GM18526 (cell line): ENCODE measurements around the gene EFNA3.

Experiments used
- POLR2A ChIP-seq: IDR thresholded peaks from 3 replicates; pipeline ENCODE4 v1.6.1; 2011; ENCODE audit not compliant: insufficient read length; ENCODE audit errors: extremely low read depth

EFNA3 gene

DNA sequence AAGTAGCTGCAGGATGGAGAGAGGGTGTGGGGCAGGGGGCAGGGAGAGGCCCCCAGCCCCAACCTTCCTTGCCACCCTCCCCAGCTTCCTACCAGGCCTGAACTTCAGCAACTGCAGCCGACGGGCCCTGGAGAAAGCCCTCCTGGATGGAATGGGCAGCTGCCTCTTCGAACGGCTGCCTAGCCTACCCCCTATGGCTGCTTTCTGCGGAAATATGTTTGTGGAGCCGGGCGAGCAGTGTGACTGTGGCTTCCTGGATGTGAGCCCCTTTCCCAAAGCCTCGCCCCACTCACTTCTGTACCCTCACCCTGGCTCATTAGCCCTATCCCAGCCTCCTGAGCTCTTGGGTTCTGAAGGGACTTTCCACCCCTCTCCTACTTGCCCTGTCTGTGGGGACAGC is 21.5 kb upstream of the EFNA3 start:
- no peak for TF ChIP-seq POLR2A

DNA sequence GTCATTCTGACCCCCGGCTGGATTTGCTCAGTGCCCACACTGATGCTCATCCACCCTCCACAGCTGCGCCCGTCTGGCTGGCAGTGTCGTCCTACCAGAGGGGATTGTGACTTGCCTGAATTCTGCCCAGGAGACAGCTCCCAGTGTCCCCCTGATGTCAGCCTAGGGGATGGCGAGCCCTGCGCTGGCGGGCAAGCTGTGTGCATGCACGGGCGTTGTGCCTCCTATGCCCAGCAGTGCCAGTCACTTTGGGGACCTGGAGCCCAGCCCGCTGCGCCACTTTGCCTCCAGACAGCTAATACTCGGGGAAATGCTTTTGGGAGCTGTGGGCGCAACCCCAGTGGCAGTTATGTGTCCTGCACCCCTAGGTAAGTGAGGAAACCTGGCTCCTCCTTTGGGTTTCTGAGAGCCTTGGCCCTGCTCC is 20.8 kb upstream of the EFNA3 start:
- no peak for TF ChIP-seq POLR2A

DNA sequence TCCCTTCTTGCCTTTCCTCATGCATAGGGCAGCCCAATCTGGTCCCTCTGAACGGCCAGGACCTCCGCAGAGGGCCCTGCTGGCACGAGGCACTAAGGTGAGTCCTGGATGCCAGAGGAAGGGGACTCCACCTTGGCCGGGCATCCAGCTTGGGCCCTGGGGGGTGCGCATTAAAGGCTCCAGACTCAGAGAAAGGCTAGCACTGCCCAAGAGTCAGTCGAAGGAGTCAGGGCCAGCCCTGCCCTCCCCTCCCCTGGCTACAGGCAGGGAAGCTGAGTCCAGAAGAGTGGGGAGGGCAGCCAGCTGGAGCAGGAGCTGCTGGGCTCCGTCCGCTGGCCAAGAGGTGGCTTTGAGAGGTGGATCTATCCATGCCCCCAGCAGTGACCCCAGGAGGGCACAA is 17.9 kb upstream of the EFNA3 start:
- TF ChIP-seq POLR2A, result no peak

DNA sequence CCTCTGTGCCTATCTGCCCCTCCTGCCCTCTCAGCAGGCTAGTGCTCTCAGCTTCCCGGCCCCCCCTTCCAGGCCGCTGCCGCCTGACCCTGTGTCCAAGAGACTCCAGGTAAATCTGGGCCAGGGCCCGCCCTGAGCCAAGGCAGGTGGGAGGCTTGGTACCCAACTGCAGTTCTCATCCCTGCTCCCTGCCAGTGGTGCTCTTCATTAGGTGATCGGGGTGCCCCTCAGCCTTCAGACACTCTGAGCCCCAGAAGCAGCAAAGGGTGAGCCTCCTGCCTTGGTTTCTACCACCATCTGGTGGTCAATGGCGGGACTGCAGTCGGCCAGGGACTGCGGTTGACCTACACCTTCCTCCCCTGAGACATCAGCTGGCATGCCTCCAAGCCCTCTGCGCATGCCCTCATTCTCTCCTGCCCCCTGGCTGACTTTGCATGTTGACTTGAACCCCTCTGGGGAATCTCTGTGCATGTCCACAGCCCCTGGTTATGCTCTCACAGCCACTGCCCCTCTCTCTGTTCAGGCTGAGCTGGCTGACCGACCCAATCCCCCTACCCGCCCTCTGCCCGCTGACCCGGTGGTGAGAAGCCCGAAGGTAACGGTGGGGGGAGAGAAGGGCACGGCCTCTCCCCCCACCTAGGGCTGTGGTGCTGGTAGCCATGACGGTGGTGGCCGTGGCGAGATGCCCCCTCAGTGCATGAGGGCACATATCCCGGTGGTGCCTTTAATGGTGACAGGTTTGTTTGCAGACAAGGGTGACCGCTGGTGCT is 17.1 kb upstream of the EFNA3 start:
- TF ChIP-seq POLR2A, result no peak

DNA sequence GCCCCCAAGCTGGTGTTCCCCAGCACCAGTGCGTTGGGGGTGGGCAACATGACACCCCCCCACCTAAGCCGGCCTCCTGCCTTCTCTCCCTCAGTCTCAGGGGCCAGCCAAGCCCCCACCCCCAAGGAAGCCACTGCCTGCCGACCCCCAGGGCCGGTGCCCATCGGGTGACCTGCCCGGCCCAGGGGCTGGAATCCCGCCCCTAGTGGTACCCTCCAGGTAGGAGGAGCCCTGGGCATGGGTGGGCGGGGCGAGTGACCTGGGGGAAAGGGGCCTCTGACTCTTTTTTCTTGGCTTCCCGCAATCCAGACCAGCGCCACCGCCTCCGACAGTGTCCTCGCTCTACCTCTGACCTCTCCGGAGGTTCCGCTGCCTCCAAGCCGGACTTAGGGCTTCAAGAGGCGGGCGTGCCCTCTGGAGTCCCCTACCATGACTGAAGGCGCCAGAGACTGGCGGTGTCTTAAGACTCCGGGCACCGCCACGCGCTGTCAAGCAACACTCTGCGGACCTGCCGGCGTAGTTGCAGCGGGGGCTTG is 16.4 kb upstream of the EFNA3 start:
- no peak for TF ChIP-seq POLR2A

DNA sequence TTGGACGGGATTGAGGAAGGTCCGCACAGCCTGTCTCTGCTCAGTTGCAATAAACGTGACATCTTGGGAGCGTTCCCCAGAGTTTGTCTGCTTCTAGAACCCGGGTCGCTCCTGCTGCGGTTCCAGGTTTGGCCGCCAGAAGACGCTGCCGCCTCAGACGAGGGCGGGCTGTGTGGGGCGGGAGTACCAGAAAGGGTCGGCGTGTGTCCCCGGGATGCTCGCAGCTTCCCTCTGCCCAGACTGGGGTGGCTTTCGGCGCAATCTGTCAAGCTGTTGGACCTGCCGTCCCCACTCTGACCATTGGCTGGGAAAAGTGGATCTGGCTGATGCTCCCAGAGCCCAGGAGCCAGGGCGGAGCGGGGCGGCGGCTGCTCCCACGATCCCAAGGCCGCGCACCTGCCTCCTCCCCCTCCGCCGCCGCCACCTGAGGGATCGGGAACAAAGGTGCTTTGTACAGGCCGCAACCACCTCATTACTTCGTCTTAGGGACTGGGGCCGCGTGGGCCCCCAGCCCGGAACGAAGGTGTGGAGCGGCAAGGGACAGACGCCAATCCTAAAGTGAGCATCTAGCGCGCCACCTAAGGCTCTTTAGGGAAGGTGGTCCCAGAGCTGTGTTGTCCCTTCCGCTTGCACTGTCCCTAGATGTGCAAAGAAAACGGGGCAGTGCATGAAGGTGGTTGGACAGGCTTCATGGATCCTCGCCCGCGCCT is 15.8 kb upstream of the EFNA3 start:
- no peak for TF ChIP-seq POLR2A

DNA sequence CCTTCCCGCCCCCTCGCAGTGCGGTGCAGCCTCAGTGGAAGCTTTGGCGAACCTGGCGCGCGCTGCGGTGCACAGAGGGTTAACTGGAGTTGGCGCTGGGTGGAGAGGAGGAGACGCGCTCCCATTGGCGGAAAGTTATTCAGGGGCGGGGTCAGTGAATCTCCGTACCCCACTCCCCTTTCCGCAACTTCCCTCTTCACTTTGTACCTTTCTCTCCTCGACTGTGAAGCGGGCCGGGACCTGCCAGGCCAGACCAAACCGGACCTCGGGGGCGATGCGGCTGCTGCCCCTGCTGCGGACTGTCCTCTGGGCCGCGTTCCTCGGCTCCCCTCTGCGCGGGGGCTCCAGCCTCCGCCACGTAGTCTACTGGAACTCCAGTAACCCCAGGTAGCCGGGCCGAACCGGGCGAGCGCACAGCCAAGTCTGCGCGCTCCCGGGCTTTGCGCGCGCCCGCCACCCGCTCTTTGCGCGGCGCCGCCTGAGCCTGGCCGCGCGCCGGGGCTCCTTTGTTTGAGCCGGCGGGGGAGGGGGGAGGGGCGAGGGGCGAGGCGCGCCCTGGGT is 15.0 kb upstream of the EFNA3 start, which contains the start of gene EFNA4:
Gene EFNA4, plus strand, starts transcription at position 191 of the 561 bp plus-strand sequence. Its CDS starts 84 bp downstream, at position 275.
- TF ChIP-seq POLR2A, result peak; percentile 82

DNA sequence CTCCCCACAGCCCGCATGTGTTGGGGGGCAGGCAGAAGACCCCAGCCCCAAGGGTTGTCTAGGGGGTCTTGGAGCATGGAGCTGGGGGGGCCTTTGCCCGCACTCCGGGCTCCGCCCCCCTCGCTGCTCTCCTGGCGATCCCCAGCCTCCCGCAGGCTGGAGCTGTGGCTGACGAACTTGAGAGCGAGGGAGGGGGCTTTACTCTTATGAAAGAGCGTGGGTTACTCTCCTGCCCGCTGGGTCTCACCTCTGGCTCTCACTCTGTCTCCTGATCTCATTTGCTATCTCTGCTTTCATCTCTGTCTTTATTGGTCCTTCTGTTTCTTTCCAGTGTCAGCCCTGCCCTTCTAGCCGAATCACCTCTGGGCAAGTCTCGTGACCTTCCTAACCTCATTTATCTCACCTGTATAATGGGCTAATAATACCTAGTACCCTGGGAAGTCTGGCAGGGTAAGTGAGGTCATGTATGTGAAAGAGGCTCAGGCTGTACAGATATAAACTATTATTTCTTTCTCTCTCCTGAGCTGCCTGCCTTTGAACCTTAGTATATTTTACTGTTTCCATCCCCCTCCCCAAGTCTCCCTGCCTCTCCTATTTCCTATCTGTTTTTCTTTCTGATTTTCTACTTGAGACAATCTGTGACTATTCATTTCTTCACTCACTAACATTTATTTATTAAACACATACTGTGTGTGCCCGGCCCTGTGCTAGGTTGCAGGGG is 14.4 kb upstream of the EFNA3 start:
- TF ChIP-seq POLR2A, result no peak

DNA sequence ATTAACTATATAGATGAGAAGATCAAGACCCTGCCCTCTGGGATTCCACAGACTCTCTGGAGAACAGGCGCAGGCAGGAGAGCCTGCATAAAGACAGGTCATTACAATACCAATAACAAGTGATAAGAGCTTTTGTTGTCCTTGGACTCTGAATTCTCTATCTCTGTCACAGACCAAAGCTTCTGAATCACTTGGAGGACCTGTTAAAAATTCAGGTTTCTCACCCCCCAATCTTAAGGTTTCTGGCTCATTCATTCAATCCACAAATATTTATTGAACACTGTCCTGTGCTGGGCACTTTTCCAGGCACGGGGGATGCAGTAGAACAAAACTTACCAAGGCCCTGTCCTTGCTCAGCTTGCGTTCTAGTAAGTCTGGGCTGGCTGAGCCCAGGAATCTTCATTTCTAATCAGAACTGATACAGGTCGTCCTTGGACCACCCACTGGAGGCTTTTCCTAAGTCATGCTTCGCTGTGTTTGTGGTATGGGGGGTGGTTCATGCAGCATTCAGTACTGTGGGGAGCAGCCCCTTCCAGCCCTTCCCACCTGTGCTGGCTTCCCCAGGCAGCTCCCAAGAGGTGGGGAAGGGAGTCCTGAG is 13.7 kb upstream of the EFNA3 start:
- no peak for TF ChIP-seq POLR2A

DNA sequence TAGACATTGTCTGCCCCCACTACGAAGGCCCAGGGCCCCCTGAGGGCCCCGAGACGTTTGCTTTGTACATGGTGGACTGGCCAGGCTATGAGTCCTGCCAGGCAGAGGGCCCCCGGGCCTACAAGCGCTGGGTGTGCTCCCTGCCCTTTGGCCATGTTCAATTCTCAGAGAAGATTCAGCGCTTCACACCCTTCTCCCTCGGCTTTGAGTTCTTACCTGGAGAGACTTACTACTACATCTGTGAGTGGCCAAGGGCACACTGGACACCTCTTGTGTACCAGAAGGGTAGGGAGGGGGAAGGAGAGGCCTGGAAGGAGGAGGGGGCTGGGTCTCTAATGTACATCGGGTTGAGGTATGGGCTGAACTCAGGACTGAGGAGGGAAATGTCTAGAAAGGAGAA is 11.9 kb upstream of the EFNA3 start:
- TF ChIP-seq POLR2A, result no peak

DNA sequence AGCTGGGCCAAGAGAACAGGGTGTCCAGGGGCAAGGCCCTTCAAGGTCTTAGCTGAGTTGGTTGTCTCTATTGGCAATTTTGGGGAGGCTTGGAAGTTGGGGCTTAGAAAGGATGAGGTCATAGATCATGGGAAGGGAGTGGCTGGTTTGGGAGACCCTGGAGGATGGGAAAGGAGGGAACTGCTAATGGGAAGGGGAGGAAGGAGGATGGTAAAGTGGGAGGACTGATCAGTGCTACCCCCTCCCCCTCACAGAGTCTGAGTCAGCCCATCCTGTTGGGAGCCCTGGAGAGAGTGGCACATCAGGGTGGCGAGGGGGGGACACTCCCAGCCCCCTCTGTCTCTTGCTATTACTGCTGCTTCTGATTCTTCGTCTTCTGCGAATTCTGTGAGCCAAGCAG is 10.0 kb upstream of the EFNA3 start:
- TF ChIP-seq POLR2A, result no peak

DNA sequence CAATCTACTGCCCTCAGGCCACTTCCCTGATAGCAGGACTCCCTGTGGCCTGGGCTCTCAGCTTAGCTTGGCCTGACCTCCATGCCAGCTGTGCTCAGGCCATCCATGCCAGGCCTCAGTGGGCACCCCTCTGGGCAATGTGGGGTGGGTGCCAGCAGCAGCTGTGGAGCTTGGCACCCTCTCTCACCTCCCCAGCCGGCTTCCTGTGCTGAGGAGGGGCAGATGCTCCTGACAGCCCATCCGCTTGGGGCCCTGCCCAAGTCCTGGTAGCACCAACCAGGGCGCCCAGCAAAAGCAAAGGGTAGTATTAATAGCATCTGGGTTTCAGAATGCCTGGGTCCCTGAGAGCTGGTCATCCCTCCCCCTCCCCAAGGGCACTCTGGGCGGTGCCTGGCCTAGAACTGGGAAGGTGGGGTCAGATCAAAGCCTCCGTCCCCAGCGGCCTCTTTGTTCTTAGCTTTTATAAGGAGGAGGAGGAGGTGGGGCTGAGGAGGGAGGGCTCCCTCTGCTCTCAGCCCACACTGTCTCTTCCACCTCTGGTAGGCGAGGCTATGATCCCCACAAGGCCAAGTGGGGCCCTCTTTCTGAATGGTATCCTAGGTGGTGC is 9.0 kb upstream of the EFNA3 start:
- TF ChIP-seq POLR2A, result no peak

DNA sequence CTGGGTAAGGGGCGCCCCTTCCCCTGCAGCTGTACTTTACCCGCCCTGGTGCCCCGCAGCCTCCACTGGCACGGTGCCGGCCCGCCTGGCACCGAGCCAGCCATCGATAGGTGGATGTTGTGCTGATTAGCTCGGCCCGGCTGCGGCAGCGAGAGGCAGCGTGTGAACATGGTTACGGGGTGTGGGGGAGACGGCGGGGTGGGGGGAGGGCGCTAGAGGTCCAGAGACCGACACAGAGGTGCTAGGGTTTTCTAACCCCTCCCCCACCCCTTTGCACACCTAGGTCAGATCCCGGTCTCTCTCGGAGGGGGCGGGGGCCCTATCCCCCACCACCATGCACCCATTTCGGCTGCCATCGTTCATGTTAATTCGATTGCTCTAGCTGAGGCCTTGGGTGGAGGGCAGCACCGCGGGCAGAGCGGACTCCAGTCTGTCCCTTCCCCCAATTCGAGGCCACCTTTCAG is 8.4 kb upstream of the EFNA3 start:
- no peak for TF ChIP-seq POLR2A
